WTC11 (cell line): ENCODE measurements around the gene PKHD1. TPM values are rescaled to one million over a fixed set of nuclear protein-coding genes. Genes with fewer than 3 reads are reported as not detected.

Experiments used
- ATAC-seq: fragments of 200-7000 bp; cut with Tn5 transposase; 2 replicates; pipeline ENCODE4 v1.10.0; 2021; ENCODE audit warnings: mild to moderate bottlenecking, moderate library complexity
- CTCF ChIA-PET: fragments of 300-600 bp; sonication (Branson Sonifier 250); formaldehyde crosslinking; loops from one replicate; lab custom pipeline; 2021; ENCODE audit warnings: antibody characterized with exemption; lab: Charles Lee
- POLR2A ChIA-PET: fragments of 350-600 bp; sonication (Branson Sonifier 250); formaldehyde crosslinking; loops from one replicate; lab custom pipeline; 2021; ENCODE audit warnings: antibody characterized with exemption; lab: Charles Lee
- DNase-seq: peaks from one replicate; pipeline ENCODE4 v3.0.0; 2021; ENCODE audit warnings: low spot score
- H3K27ac Mint-ChIP-seq: 2 replicates; pipeline ENCODE4 v1.8.0; 2021; ENCODE audit warnings: mixed read lengths
- H3K27me3 Mint-ChIP-seq: 2 replicates; pipeline ENCODE4 v1.8.0; 2021; ENCODE audit warnings: low read depth, mild to moderate bottlenecking, moderate library complexity, mixed read lengths
- H3K36me3 Mint-ChIP-seq: 2 replicates; pipeline ENCODE4 v1.8.0; 2021; ENCODE audit warnings: mixed read lengths
- H3K4me1 Mint-ChIP-seq: 2 replicates; pipeline ENCODE4 v1.8.0; 2022; ENCODE audit warnings: mixed read lengths
- H3K4me3 Mint-ChIP-seq: 2 replicates; pipeline ENCODE4 v1.8.0; 2021; ENCODE audit warnings: mild to moderate bottlenecking, moderate library complexity, mixed read lengths
- H3K9me3 Mint-ChIP-seq: 2 replicates; pipeline ENCODE4 v1.8.0; 2021; ENCODE audit warnings: mixed read lengths
- IRF2 ChIP-seq: sonication (generic); formaldehyde crosslinking; IDR thresholded peaks from 2 replicates; pipeline ENCODE4 v1.8.0; 2022; ENCODE audit warnings: low read depth, missing genetic modification reagents, borderline replicate concordance
- NFATC4 ChIP-seq: fragments of 250-450 bp; sonication (Bioruptor Pico); IDR thresholded peaks from 2 replicates; pipeline ENCODE4 v1.9.0; 2021; ENCODE audit warnings: mild to moderate bottlenecking
- NR2C2 ChIP-seq: sonication (generic); formaldehyde crosslinking; IDR thresholded peaks from 2 replicates; pipeline ENCODE4 v1.8.0; 2022; ENCODE audit warnings: mild to moderate bottlenecking, missing genetic modification reagents
- SMAD3 ChIP-seq: sonication (generic); formaldehyde crosslinking; IDR thresholded peaks from 2 replicates; pipeline ENCODE4 v1.8.0; 2022; ENCODE audit warnings: missing genetic modification reagents, mild to moderate bottlenecking, borderline replicate concordance
- ZNF219 ChIP-seq: sonication (generic); formaldehyde crosslinking; IDR thresholded peaks from 2 replicates; pipeline ENCODE4 v1.8.0; 2023; ENCODE audit warnings: missing genetic modification reagents, mild to moderate bottlenecking, borderline replicate concordance
- ZNF317 ChIP-seq: sonication (generic); formaldehyde crosslinking; IDR thresholded peaks from 2 replicates; pipeline ENCODE4 v1.8.1; 2023; ENCODE audit warnings: low read depth, mild to moderate bottlenecking, moderate library complexity, missing genetic modification reagents, borderline replicate concordance
- total RNA-seq: library from RNA; stranded (reverse); gene quantifications from 3 replicates; pipeline ENCODE4 v1.2.3, GENCODE V29; 2021
- TF ChIP-seq, protein P1 (sequence below): sonication (generic); formaldehyde crosslinking; IDR thresholded peaks from 2 replicates; pipeline ENCODE4 v1.8.1; 2023; ENCODE audit warnings: mild to moderate bottlenecking, moderate library complexity, missing genetic modification reagents
- TF ChIP-seq, protein P2 (sequence below): fragments of 250-450 bp; sonication (Bioruptor Pico); IDR thresholded peaks from 2 replicates; pipeline ENCODE4 v1.8.0; 2021; ENCODE audit warnings: mild to moderate bottlenecking
- TF ChIP-seq, protein P3 (sequence below): sonication (generic); formaldehyde crosslinking; IDR thresholded peaks from 2 replicates; pipeline ENCODE4 v1.8.1; 2023; ENCODE audit warnings: mild to moderate bottlenecking, missing genetic modification reagents, moderate library complexity
- TF ChIP-seq, protein P4 (sequence below): fragments of 250-450 bp; sonication (Bioruptor Pico); IDR thresholded peaks from 2 replicates; pipeline ENCODE4 v1.9.0; 2021; ENCODE audit warnings: mild to moderate bottlenecking
- TF ChIP-seq, protein P5 (sequence below): fragments of 200-600 bp; IDR thresholded peaks from 2 replicates; pipeline ENCODE4 v1.8.0; 2022; ENCODE audit warnings: antibody characterized with exemption
- TF ChIP-seq, protein P6 (sequence below): sonication (generic); formaldehyde crosslinking; IDR thresholded peaks from 2 replicates; pipeline ENCODE4 v1.8.0; 2023; ENCODE audit warnings: mild to moderate bottlenecking, missing genetic modification reagents
- TF ChIP-seq, protein P7 (sequence below): fragments of 250-450 bp; sonication (Bioruptor Pico); IDR thresholded peaks from 2 replicates; pipeline ENCODE4 v1.9.0; 2021; ENCODE audit warnings: mild to moderate bottlenecking

Gene PKHD1
- total RNA-seq, 1 experiment from 2014 or later = 0.15 TPM

DNA sequence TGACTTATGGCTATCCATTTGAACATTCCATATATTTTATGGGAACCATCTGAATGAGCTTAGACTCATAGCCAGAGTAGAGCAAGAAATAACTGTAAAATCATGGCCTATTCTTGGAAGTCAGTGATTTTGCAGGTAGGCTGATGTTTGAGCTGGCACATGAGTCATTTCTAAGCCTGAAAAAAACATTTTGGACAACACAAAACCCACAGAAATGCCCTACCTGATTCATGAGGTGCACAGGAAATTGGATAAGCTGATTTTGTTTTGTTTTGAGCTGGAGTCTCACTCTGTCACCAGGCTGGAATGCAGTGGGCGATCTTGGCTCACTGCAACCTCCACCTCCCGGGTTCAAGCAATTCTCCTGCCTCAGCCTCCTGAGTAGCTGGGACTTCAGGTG, 443.0 kb downstream of the PKHD1 start:
- H3K36me3 Mint-ChIP-seq = no peaks in the 10 kb centered on the region
- H3K27ac Mint-ChIP-seq = no peak overlapping the region
- H3K4me1 Mint-ChIP-seq = no peaks in the 10 kb centered on the region
- peaks cover 7% of the 10 kb centered on the region; the same call in 1 of the 2 replicates for H3K9me3 Mint-ChIP-seq
- no peak for ATAC-seq
- POLR2A ChIA-PET = interaction anchor here (0.7 kb wide), 1 partner anchor 825 kb away, joined by 4 read pairs; no protein-coding TSS in a partner anchor
- TF ChIP-seq, protein P1, sequence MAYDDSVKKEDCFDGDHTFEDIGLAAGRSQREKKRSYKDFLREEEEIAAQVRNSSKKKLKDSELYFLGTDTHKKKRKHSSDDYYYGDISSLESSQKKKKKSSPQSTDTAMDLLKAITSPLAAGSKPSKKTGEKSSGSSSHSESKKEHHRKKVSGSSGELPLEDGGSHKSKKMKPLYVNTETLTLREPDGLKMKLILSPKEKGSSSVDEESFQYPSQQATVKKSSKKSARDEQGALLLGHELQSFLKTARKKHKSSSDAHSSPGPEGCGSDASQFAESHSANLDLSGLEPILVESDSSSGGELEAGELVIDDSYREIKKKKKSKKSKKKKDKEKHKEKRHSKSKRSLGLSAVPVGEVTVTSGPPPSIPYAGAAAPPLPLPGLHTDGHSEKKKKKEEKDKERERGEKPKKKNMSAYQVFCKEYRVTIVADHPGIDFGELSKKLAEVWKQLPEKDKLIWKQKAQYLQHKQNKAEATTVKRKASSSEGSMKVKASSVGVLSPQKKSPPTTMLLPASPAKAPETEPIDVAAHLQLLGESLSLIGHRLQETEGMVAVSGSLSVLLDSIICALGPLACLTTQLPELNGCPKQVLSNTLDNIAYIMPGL (CRISPR knock-in tag) = no peak
- TF ChIP-seq ZNF317 (CRISPR knock-in tag) (no peak), IRF2 (CRISPR knock-in tag) (no peak), NR2C2 (no peak), NFATC4 (CRISPR knock-in tag) (no peak)
- TF ChIP-seq, protein P2, sequence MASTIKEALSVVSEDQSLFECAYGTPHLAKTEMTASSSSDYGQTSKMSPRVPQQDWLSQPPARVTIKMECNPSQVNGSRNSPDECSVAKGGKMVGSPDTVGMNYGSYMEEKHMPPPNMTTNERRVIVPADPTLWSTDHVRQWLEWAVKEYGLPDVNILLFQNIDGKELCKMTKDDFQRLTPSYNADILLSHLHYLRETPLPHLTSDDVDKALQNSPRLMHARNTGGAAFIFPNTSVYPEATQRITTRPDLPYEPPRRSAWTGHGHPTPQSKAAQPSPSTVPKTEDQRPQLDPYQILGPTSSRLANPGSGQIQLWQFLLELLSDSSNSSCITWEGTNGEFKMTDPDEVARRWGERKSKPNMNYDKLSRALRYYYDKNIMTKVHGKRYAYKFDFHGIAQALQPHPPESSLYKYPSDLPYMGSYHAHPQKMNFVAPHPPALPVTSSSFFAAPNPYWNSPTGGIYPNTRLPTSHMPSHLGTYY = no peak
- TF ChIP-seq, protein P3, sequence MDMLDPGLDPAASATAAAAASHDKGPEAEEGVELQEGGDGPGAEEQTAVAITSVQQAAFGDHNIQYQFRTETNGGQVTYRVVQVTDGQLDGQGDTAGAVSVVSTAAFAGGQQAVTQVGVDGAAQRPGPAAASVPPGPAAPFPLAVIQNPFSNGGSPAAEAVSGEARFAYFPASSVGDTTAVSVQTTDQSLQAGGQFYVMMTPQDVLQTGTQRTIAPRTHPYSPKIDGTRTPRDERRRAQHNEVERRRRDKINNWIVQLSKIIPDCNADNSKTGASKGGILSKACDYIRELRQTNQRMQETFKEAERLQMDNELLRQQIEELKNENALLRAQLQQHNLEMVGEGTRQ (CRISPR knock-in tag) = no peak
- TF ChIP-seq, protein P4, sequence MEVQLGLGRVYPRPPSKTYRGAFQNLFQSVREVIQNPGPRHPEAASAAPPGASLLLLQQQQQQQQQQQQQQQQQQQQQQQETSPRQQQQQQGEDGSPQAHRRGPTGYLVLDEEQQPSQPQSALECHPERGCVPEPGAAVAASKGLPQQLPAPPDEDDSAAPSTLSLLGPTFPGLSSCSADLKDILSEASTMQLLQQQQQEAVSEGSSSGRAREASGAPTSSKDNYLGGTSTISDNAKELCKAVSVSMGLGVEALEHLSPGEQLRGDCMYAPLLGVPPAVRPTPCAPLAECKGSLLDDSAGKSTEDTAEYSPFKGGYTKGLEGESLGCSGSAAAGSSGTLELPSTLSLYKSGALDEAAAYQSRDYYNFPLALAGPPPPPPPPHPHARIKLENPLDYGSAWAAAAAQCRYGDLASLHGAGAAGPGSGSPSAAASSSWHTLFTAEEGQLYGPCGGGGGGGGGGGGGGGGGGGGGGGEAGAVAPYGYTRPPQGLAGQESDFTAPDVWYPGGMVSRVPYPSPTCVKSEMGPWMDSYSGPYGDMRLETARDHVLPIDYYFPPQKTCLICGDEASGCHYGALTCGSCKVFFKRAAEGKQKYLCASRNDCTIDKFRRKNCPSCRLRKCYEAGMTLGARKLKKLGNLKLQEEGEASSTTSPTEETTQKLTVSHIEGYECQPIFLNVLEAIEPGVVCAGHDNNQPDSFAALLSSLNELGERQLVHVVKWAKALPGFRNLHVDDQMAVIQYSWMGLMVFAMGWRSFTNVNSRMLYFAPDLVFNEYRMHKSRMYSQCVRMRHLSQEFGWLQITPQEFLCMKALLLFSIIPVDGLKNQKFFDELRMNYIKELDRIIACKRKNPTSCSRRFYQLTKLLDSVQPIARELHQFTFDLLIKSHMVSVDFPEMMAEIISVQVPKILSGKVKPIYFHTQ (CRISPR knock-in tag) = no peak
- no peak overlapping the region for H3K4me3 Mint-ChIP-seq
- CTCF ChIA-PET = no interaction called here
- no peak for DNase-seq
- no peaks in the 10 kb centered on the region for H3K27me3 Mint-ChIP-seq

DNA sequence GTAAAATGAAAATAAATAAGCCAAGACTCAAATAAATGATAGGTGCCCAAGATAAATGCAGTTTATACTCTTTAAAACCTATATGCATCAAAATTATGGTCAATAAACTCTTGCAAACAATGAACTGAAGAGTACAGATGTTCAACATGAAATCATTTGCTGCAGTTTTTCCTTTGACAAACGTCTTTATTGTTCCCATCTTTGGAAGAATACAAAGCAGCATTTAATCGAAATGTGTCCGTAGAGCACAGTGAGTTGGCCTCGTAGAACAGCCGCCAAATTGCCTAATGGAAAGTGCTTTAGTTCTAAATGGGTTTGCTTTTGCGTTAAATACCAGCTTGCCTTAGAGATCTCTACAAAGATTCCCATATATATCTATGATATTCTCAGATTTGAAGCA, 447.4 kb downstream of the PKHD1 start:
- H3K4me3 Mint-ChIP-seq = no peak overlapping the region
- no peak overlapping the region for H3K27ac Mint-ChIP-seq
- no peaks in the 10 kb centered on the region for H3K27me3 Mint-ChIP-seq
- no peaks in the 10 kb centered on the region for H3K36me3 Mint-ChIP-seq
- POLR2A ChIA-PET = no interaction called here
- DNase-seq = no peak
- CTCF ChIA-PET = no interaction called here
- TF ChIP-seq ZNF219 (CRISPR knock-in tag) = no peak
- TF ChIP-seq, protein P5, sequence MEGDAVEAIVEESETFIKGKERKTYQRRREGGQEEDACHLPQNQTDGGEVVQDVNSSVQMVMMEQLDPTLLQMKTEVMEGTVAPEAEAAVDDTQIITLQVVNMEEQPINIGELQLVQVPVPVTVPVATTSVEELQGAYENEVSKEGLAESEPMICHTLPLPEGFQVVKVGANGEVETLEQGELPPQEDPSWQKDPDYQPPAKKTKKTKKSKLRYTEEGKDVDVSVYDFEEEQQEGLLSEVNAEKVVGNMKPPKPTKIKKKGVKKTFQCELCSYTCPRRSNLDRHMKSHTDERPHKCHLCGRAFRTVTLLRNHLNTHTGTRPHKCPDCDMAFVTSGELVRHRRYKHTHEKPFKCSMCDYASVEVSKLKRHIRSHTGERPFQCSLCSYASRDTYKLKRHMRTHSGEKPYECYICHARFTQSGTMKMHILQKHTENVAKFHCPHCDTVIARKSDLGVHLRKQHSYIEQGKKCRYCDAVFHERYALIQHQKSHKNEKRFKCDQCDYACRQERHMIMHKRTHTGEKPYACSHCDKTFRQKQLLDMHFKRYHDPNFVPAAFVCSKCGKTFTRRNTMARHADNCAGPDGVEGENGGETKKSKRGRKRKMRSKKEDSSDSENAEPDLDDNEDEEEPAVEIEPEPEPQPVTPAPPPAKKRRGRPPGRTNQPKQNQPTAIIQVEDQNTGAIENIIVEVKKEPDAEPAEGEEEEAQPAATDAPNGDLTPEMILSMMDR = no peak
- no peak for TF ChIP-seq SMAD3 (CRISPR knock-in tag)
- TF ChIP-seq, protein P6, sequence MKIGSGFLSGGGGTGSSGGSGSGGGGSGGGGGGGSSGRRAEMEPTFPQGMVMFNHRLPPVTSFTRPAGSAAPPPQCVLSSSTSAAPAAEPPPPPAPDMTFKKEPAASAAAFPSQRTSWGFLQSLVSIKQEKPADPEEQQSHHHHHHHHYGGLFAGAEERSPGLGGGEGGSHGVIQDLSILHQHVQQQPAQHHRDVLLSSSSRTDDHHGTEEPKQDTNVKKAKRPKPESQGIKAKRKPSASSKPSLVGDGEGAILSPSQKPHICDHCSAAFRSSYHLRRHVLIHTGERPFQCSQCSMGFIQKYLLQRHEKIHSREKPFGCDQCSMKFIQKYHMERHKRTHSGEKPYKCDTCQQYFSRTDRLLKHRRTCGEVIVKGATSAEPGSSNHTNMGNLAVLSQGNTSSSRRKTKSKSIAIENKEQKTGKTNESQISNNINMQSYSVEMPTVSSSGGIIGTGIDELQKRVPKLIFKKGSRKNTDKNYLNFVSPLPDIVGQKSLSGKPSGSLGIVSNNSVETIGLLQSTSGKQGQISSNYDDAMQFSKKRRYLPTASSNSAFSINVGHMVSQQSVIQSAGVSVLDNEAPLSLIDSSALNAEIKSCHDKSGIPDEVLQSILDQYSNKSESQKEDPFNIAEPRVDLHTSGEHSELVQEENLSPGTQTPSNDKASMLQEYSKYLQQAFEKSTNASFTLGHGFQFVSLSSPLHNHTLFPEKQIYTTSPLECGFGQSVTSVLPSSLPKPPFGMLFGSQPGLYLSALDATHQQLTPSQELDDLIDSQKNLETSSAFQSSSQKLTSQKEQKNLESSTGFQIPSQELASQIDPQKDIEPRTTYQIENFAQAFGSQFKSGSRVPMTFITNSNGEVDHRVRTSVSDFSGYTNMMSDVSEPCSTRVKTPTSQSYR = no peak
- TF ChIP-seq, protein P7, sequence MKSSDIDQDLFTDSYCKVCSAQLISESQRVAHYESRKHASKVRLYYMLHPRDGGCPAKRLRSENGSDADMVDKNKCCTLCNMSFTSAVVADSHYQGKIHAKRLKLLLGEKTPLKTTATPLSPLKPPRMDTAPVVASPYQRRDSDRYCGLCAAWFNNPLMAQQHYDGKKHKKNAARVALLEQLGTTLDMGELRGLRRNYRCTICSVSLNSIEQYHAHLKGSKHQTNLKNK (CRISPR knock-in tag) = no peak
- TF ChIP-seq, protein P2 = no peak
- TF ChIP-seq, all 79 proteins: peak for 0
- ATAC-seq = no peak
- Mint-ChIP-seq H3K9me3 (peaks cover 7% of the 10 kb centered on the region; the same call in 1 of the 2 replicates), H3K4me1 (no peaks in the 10 kb centered on the region)
